H1 (cell line): Measurements from ENCODE around the gene RIPOR3. TPM values are rescaled to one million over a fixed set of nuclear protein-coding genes. Genes with fewer than 3 reads are reported as not detected.

Experiments
- CTCF ChIA-PET: fragments of 300-600 bp; sonication (Branson Sonifier 250); formaldehyde crosslinking; loops from one replicate; lab custom pipeline; 2021; ENCODE audit not compliant: partially characterized antibody; lab: Charles Lee
- POLR2A ChIA-PET: fragments of 300-600 bp; sonication (Branson Sonifier 250); formaldehyde crosslinking; loops from one replicate; lab custom pipeline; 2021; ENCODE audit warnings: inconsistent platforms; ENCODE audit not compliant: partially characterized antibody; lab: Charles Lee
- DNase-seq, 2 experiments: peaks; one replicate each; pipeline versions ENCODE4 v3.0.0 to v3.0.0-alpha.2; 2010 to 2022; ENCODE audit warnings: low spot score in 2 of 2, low read depth in 1 of 2, mixed read lengths in 1 of 2
- FAIRE-seq: peaks from 2 replicates; lab custom pipeline; 2011; peaks lifted over from hg19 to GRCh38; lab: Jason Lieb, UNC
- H2AFZ ChIP-seq: 2 replicates; pipeline ENCODE4 v1.8.1; 2012; ENCODE audit warnings: low read length, inconsistent platforms
- H2AK5ac ChIP-seq: 2 replicates; pipeline ENCODE4 v1.6.1; 2013; ENCODE audit warnings: low read depth, low read length
- H2BK120ac ChIP-seq: replicated peaks from 2 replicates; pipeline ENCODE3; 2013; ENCODE audit warnings: low read depth, low read length, inconsistent platforms
- H2BK12ac ChIP-seq: 2 replicates; pipeline ENCODE4 v1.6.1; 2013; ENCODE audit warnings: low read depth, low read length
- H2BK15ac ChIP-seq: 2 replicates; pipeline ENCODE4 v1.6.1; 2013; ENCODE audit warnings: low read length
- H2BK20ac ChIP-seq: 2 replicates; pipeline ENCODE4 v1.6.1; 2013; ENCODE audit warnings: low read length
- H2BK5ac ChIP-seq: 2 replicates; pipeline ENCODE4 v1.6.1; 2013; ENCODE audit warnings: low read depth, low read length
- H3K14ac ChIP-seq: 2 replicates; pipeline ENCODE4 v1.6.1; 2013; ENCODE audit warnings: inconsistent platforms; ENCODE audit not compliant: insufficient read length
- H3K18ac ChIP-seq: 2 replicates; pipeline ENCODE4 v1.6.1; 2013; ENCODE audit warnings: low read length; ENCODE audit errors: extremely low read depth
- H3K23ac ChIP-seq: 2 replicates; pipeline ENCODE4 v1.6.1; 2013; ENCODE audit warnings: inconsistent platforms; ENCODE audit not compliant: insufficient read length
- H3K23me2 ChIP-seq: 2 replicates; pipeline ENCODE4 v1.6.1; 2013; ENCODE audit warnings: low read depth, low read length
- H3K27ac ChIP-seq: 2 replicates; pipeline ENCODE4 v1.6.1; 2011; ENCODE audit warnings: low read depth, low read length, inconsistent platforms
- H3K27me3 ChIP-seq, 4 experiments: replicated peaks in 1 of 4; 1 replicate in 1 of 4; 2 replicates in 3 of 4; pipeline versions ENCODE4 v1.6.1 to v1.8.1; 2011 to 2013; ENCODE audit warnings: low read length in 3 of 4, mild to moderate bottlenecking in 3 of 4, inconsistent platforms in 2 of 4, mixed read lengths in 2 of 4, moderate library complexity in 1 of 4; ENCODE audit not compliant: control insufficient read depth in 3 of 4, insufficient read depth in 3 of 4; ENCODE audit errors: extremely low read depth in 1 of 4
- H3K36me3 ChIP-seq, 4 experiments: 2 replicates each; pipeline versions ENCODE4 v1.6.1 to v1.8.1; 2011 to 2013; ENCODE audit warnings: mild to moderate bottlenecking in 4 of 4, low read length in 3 of 4, moderate library complexity in 2 of 4, control low read depth in 1 of 4, inconsistent platforms in 1 of 4; ENCODE audit not compliant: insufficient read depth in 4 of 4, control insufficient read depth in 2 of 4
- H3K4ac ChIP-seq: replicated peaks from 2 replicates; pipeline ENCODE3; 2013; ENCODE audit warnings: low read length, low read depth, mixed read lengths, inconsistent platforms; ENCODE audit not compliant: insufficient read length
- H3K4me1 ChIP-seq, 4 experiments: replicated peaks in 1 of 4; 1 replicate in 1 of 4; 2 replicates in 3 of 4; pipeline versions ENCODE4 v1.6.1 to v1.8.1; 2011 to 2013; ENCODE audit warnings: low read length in 3 of 4, inconsistent platforms in 2 of 4, mixed read lengths in 1 of 4; ENCODE audit not compliant: insufficient read depth in 4 of 4, control insufficient read depth in 3 of 4
- H3K4me2 ChIP-seq, 2 experiments: 2 replicates each; pipeline versions ENCODE4 v1.6.1 to v1.8.1; 2011 to 2013; ENCODE audit warnings: low read depth in 2 of 2, low read length in 2 of 2, control low read depth in 1 of 2, inconsistent platforms in 1 of 2, mild to moderate bottlenecking in 1 of 2; ENCODE audit not compliant: insufficient read depth in 1 of 2
- H3K4me3 ChIP-seq, 4 experiments: fragments of 200-600, 300-600 bp in 1 of 4; sonication (generic), shearing (Covaris generic), sonication (Bioruptor Twin) in 1 of 4; 2 replicates each; pipeline versions ENCODE4 v1.5.1 to v1.8.1; 2011 to 2016; ENCODE audit warnings: low read length in 4 of 4, low read depth in 3 of 4, control low read depth in 2 of 4, inconsistent platforms in 2 of 4, mild to moderate bottlenecking in 2 of 4, mixed read lengths in 1 of 4, moderate library complexity in 1 of 4; ENCODE audit not compliant: insufficient read depth in 2 of 4; ENCODE audit errors: extremely low read depth in 1 of 4
- H3K56ac ChIP-seq: replicated peaks from 2 replicates; pipeline ENCODE3; 2013; ENCODE audit warnings: low read depth, mild to moderate bottlenecking, mixed read lengths, low read length, inconsistent platforms; ENCODE audit not compliant: insufficient read length
- H3K79me1 ChIP-seq: 2 replicates; pipeline ENCODE4 v1.6.1; 2013; ENCODE audit warnings: low read depth, low read length, control low read depth
- H3K79me2 ChIP-seq, 2 experiments: 2 replicates each; pipeline versions ENCODE4 v1.6.1 to v1.8.1; 2012 to 2013; ENCODE audit warnings: low read length in 2 of 2, mild to moderate bottlenecking in 2 of 2, inconsistent platforms in 1 of 2; ENCODE audit not compliant: insufficient read depth in 2 of 2, control insufficient read depth in 1 of 2
- H3K9ac ChIP-seq, 4 experiments: replicated peaks in 1 of 4; 1 replicate in 1 of 4; 2 replicates in 3 of 4; pipeline versions ENCODE4 v1.6.1 to v1.8.1; 2011 to 2013; ENCODE audit warnings: low read depth in 3 of 4, low read length in 3 of 4, control low read depth in 2 of 4, mild to moderate bottlenecking in 2 of 4, moderate library complexity in 2 of 4, inconsistent platforms in 1 of 4; ENCODE audit errors: extremely low read depth in 1 of 4
- H3K9me3 ChIP-seq, 2 experiments: 2 replicates each; pipeline versions ENCODE4 v1.6.1 to v1.8.1; 2012 to 2013; ENCODE audit warnings: mild to moderate bottlenecking in 2 of 2, moderate library complexity in 2 of 2, control low read depth in 1 of 2, inconsistent platforms in 1 of 2, low read depth in 1 of 2, low read length in 1 of 2, mixed read lengths in 1 of 2; ENCODE audit not compliant: insufficient read depth in 2 of 2
- H4K20me1 ChIP-seq, 2 experiments: replicated peaks in 1 of 2; 2 replicates each; pipeline versions ENCODE3 to v1.8.1; 2011 to 2013; ENCODE audit warnings: inconsistent platforms in 2 of 2, low read length in 2 of 2, mild to moderate bottlenecking in 1 of 2; ENCODE audit not compliant: insufficient read depth in 2 of 2, control insufficient read depth in 1 of 2
- H4K5ac ChIP-seq: 2 replicates; pipeline ENCODE4 v1.6.1; 2013; ENCODE audit warnings: low read length, low read depth, mixed read lengths, inconsistent platforms; ENCODE audit not compliant: insufficient read length
- H4K8ac ChIP-seq: 2 replicates; pipeline ENCODE4 v1.8.0; 2013; ENCODE audit warnings: mild to moderate bottlenecking, moderate library complexity, low read length, inconsistent platforms; ENCODE audit not compliant: insufficient read depth; ENCODE audit errors: extremely low read depth
- H4K91ac ChIP-seq: replicated peaks from 2 replicates; pipeline ENCODE3; 2013; ENCODE audit warnings: low read length, mixed read lengths, inconsistent platforms; ENCODE audit not compliant: insufficient read length
- CREB1 ChIP-seq: IDR thresholded peaks from 2 replicates; pipeline ENCODE4 v1.6.1; 2012; ENCODE audit warnings: inconsistent platforms
- NANOG ChIP-seq: IDR thresholded peaks from 2 replicates; pipeline ENCODE4 v1.6.1; 2011; ENCODE audit warnings: low read length, low read depth, mild to moderate bottlenecking, inconsistent platforms; ENCODE audit not compliant: insufficient read depth, poor library complexity, severe bottlenecking
- POU5F1 ChIP-seq: IDR thresholded peaks from 2 replicates; pipeline ENCODE4 v1.6.1; 2011; ENCODE audit warnings: low read depth, mild to moderate bottlenecking, low read length, moderate library complexity
- RAD21 ChIP-seq, 2 experiments: IDR thresholded peaks in 1 of 2; conservative IDR thresholded peaks in 1 of 2; 2 replicates each; pipeline ENCODE4 v1.6.1; 2011; ENCODE audit warnings: low read depth in 2 of 2, low read length in 2 of 2, improper control_type of control experiment in 1 of 2, inconsistent platforms in 1 of 2, mild to moderate bottlenecking in 1 of 2, moderate library complexity in 1 of 2
- RBBP5 ChIP-seq: IDR thresholded peaks from 2 replicates; pipeline ENCODE4 v1.7.1; 2012; ENCODE audit warnings: low read depth, mild to moderate bottlenecking, inconsistent platforms, low read length, moderate library complexity, borderline replicate concordance
- SIN3A ChIP-seq, 2 experiments: IDR thresholded peaks in 1 of 2; conservative IDR thresholded peaks in 1 of 2; 2 replicates each; pipeline ENCODE4 v1.6.1; 2011 to 2012; ENCODE audit warnings: low read length in 2 of 2, improper control_type of control experiment in 1 of 2, low read depth in 1 of 2, mild to moderate bottlenecking in 1 of 2
- SP1 ChIP-seq: IDR thresholded peaks from 2 replicates; pipeline ENCODE4 v1.6.1; 2011; ENCODE audit warnings: low read depth, low read length
- TBP ChIP-seq: IDR thresholded peaks from 2 replicates; pipeline ENCODE4 v1.6.1; 2011; ENCODE audit warnings: low read depth, low read length, improper control_type of control experiment
- TEAD4 ChIP-seq: IDR thresholded peaks from 2 replicates; pipeline ENCODE4 v1.6.1; 2012; ENCODE audit warnings: low read depth, low read length, inconsistent platforms, mixed read lengths
- YY1 ChIP-seq: IDR thresholded peaks from 2 replicates; pipeline ENCODE4 v1.6.1; 2011; ENCODE audit warnings: low read depth, mild to moderate bottlenecking, low read length
- WGBS, 2 experiments: shearing (Covaris generic) in 1 of 2; methylation state at CpG; one replicate each; pipeline versions ENCODE4 v1.1.6 to v1.1.7; 2013 to 2015; ENCODE audit warnings: low lambda C conversion rate in 2 of 2, mixed read lengths in 2 of 2, inconsistent platforms in 1 of 2, low coverage in 1 of 2, missing lambda C conversion rate in 1 of 2; ENCODE audit not compliant: insufficient replicate concordance in 2 of 2, insufficient coverage in 1 of 2, insufficient read length in 1 of 2; ENCODE audit errors: extremely low coverage in 1 of 2, missing lambda C conversion rate in 1 of 2; 5-methylcytosine and 5-hydroxymethylcytosine counted together
- polyA plus RNA-seq, 7 experiments: library from polyadenylated mRNA; depleted of rRNA in 3 of 7; stranded (reverse) in 5 of 7; unstranded in 2 of 7; fragments of >200 nt in 5 of 7; fragments of 200-250 nt in 2 of 7; gene quantifications; 1 replicate in 5 of 7; 2 replicates in 1 of 7; 4 replicates in 1 of 7; pipeline versions ENCODE4 v1.2.1 to v1.2.3, GENCODE V29; 2011 to 2013; ENCODE audit warnings: missing spikeins in 2 of 7, mixed read lengths in 2 of 7
- total RNA-seq: library from RNA; stranded (reverse); fragmentation: NEBNext Ultra II Directional; extraction: Animal tissue kit (Norgen Biotek cat#: 25700); gene quantifications from 2 replicates; pipeline ENCODE4 v1.2.1, GENCODE V29; 2021

RIPOR3 gene
- total and polyA plus RNA-seq, 2 of the 8 experiments (the other 6 are each of a cell fraction or from before 2014, with no cell fraction given), result 3.6 to 4.5 TPM

- no peaks in the 10 kb centered on the region for H3K23me2 ChIP-seq
- H3K4ac ChIP-seq, result peak overlapping the region; percentile 32
- peak overlapping the region; percentile 90 for H3K18ac ChIP-seq
- H3K27me3 ChIP-seq, result no peaks in the 10 kb centered on the region
- peak overlapping the region; percentile 91 for H2BK5ac ChIP-seq
- H3K4me1 ChIP-seq, result peaks cover 15 to 27% (median 18%) of the 10 kb centered on the region in 4 experiments
- H3K9ac ChIP-seq, result no peak overlapping the region
- peak overlapping the region; percentile 93 for H4K91ac ChIP-seq
- peak overlapping the region; percentile 0 to 29; a peak in 2 of 4 replicates for H3K4me2 ChIP-seq
- H2BK120ac ChIP-seq, result peak overlapping the region; percentile 51
- H3K4me3 ChIP-seq, result peak overlapping the region in 1 of 4 experiments; percentile 23; a peak in 1 of 8 replicates
- peak overlapping the region; percentile 38; the same call in 1 of the 2 replicates for H4K8ac ChIP-seq
- H3K23ac ChIP-seq, result no peak overlapping the region
- FAIRE-seq (no peak), DNase-seq (peak in 1 of 2 experiments; percentile 99)
- peak overlapping the region; percentile 97 for H2BK15ac ChIP-seq
- 35% methylated on average over 21 of the region's 21 CpGs; no CpG with 5 or more reads in 1 of the 2 experiments for WGBS, 2 experiments
- ChIA-PET POLR2A (interaction anchor here (0.8 to 1.9 kb wide), 8 partner anchors 9 to 445 kb away, joined by 3 to 4 read pairs (median 3); partner anchors contain the start of genes CEBPB and PARD6B), CTCF (interaction anchor here (0.6 to 7.4 kb wide), 41 partner anchors 9 to 422 kb away, joined by 3 to 84 read pairs (median 4); partner anchors contain the start of genes BCAS4 and RIPOR3)
- peak overlapping the region; percentile 85 for H4K5ac ChIP-seq
- no peak overlapping the region for H3K14ac ChIP-seq
- H2AK5ac ChIP-seq, result 0 out of 2 replicates have a peak overlapping the region, but pooled peaks have one; percentile 20
- peak overlapping the region; percentile 89; the same call in 1 of the 2 replicates for H2BK12ac ChIP-seq
- no peaks in the 10 kb centered on the region for H4K20me1 ChIP-seq
- H3K27ac ChIP-seq, result no peak overlapping the region
- no peaks in the 10 kb centered on the region for H3K79me2 ChIP-seq
- H3K56ac ChIP-seq, result no peak overlapping the region
- no peaks in the 10 kb centered on the region for H3K36me3 ChIP-seq
- H3K79me1 ChIP-seq, result no peaks in the 10 kb centered on the region
- peak overlapping the region; percentile 93; the same call in 1 of the 2 replicates for H2BK20ac ChIP-seq
- H3K9me3 ChIP-seq, result no peaks in the 10 kb centered on the region
- no peak overlapping the region for H2AFZ ChIP-seq
- TF ChIP-seq TEAD4 (0 out of 2 replicates have a peak, but pooled peaks have one; percentile 31), POU5F1 (no peak), RAD21 (IDR thresholded peaks at IDR 0.05 in 1 of 2, conservative IDR thresholded peaks at IDR 0.05 in 1 of 2; ENCODE audit: low read depth in 2 of 2, low read length in 2 of 2) (peak; percentile 60 to 76), NANOG (no peak), TBP (no peak), SP1 (peak; percentile 23; the same call in 1 of the 2 replicates), SIN3A (conservative IDR thresholded peaks at IDR 0.05 in 1 of 2, IDR thresholded peaks at IDR 0.05 in 1 of 2; ENCODE audit: low read depth in 1 of 2, low read length in 2 of 2) (peak in 1 of 2 experiments; percentile 66; a peak in 1 of 4 replicates), RBBP5 (0 out of 2 replicates have a peak, but pooled peaks have one; percentile 30), YY1 (0 out of 2 replicates have a peak, but pooled peaks have one; percentile 36), CREB1 (peak; percentile 88)
These were observed 55.4 kb downstream of the RIPOR3 start for GRCh38 chr20:50635676-50636600.
